ENCODE results near the gene TNFSF13B.

TNFSF13B gene

DNA sequence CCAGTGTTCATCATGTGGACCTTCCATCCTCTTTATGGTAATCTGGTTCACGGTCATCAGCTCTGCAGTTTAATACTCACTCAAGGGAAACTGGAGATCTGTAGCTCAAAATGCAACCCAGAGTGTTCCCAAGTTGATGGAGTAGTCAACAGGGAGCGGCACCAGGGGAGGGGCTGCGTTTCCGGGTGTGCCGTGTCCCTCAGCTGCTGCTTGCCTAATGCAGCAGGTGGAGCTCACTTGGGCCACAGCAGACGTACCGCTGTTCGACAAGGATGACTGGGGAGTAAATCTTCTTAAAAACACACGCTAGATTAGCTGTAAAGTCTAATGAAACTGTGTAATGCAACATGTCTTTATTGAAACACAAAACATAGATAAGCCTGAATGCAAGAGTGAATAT is 81.1 kb downstream of the TNFSF13B start:
- no peak for DNase-seq

GRCh38 chr13:108352599-108352998 is 83.1 kb downstream of the TNFSF13B start:
- no peak for DNase-seq

- DNase-seq = no peak
These were observed 87.7 kb downstream of the TNFSF13B start for GRCh38 chr13:108357228-108357627.

Data from effector CD8-positive, alpha-beta T cell (primary cell).